H1 (cell line): ENCODE data around the gene ABHD8. TPM values are rescaled to one million over a fixed set of nuclear protein-coding genes. Genes with fewer than 3 reads are reported as not detected.

Experiments used
- CTCF ChIA-PET: fragments of 300-600 bp; sonication (Branson Sonifier 250); formaldehyde crosslinking; loops from one replicate; lab custom pipeline; 2021; ENCODE audit not compliant: partially characterized antibody; lab: Charles Lee
- POLR2A ChIA-PET: fragments of 300-600 bp; sonication (Branson Sonifier 250); formaldehyde crosslinking; loops from one replicate; lab custom pipeline; 2021; ENCODE audit warnings: inconsistent platforms; ENCODE audit not compliant: partially characterized antibody; lab: Charles Lee
- DNase-seq, 2 experiments: peaks; one replicate each; pipeline versions ENCODE4 v3.0.0 to v3.0.0-alpha.2; 2010 to 2022; ENCODE audit warnings: low spot score in 2 of 2, low read depth in 1 of 2, mixed read lengths in 1 of 2
- FAIRE-seq: peaks from 2 replicates; lab custom pipeline; 2011; peaks lifted over from hg19 to GRCh38; lab: Jason Lieb, UNC
- H2AFZ ChIP-seq: 2 replicates; pipeline ENCODE4 v1.8.1; 2012; ENCODE audit warnings: low read length, inconsistent platforms
- H2AK5ac ChIP-seq: 2 replicates; pipeline ENCODE4 v1.6.1; 2013; ENCODE audit warnings: low read depth, low read length
- H2BK120ac ChIP-seq: replicated peaks from 2 replicates; pipeline ENCODE3; 2013; ENCODE audit warnings: low read depth, low read length, inconsistent platforms
- H2BK12ac ChIP-seq: 2 replicates; pipeline ENCODE4 v1.6.1; 2013; ENCODE audit warnings: low read depth, low read length
- H2BK15ac ChIP-seq: 2 replicates; pipeline ENCODE4 v1.6.1; 2013; ENCODE audit warnings: low read length
- H2BK20ac ChIP-seq: 2 replicates; pipeline ENCODE4 v1.6.1; 2013; ENCODE audit warnings: low read length
- H2BK5ac ChIP-seq: 2 replicates; pipeline ENCODE4 v1.6.1; 2013; ENCODE audit warnings: low read depth, low read length
- H3K14ac ChIP-seq: 2 replicates; pipeline ENCODE4 v1.6.1; 2013; ENCODE audit warnings: inconsistent platforms; ENCODE audit not compliant: insufficient read length
- H3K18ac ChIP-seq: 2 replicates; pipeline ENCODE4 v1.6.1; 2013; ENCODE audit warnings: low read length; ENCODE audit errors: extremely low read depth
- H3K23ac ChIP-seq: 2 replicates; pipeline ENCODE4 v1.6.1; 2013; ENCODE audit warnings: inconsistent platforms; ENCODE audit not compliant: insufficient read length
- H3K23me2 ChIP-seq: 2 replicates; pipeline ENCODE4 v1.6.1; 2013; ENCODE audit warnings: low read depth, low read length
- H3K27ac ChIP-seq: 2 replicates; pipeline ENCODE4 v1.6.1; 2011; ENCODE audit warnings: low read depth, low read length, inconsistent platforms
- H3K27me3 ChIP-seq, 4 experiments: replicated peaks in 1 of 4; 1 replicate in 1 of 4; 2 replicates in 3 of 4; pipeline versions ENCODE4 v1.6.1 to v1.8.1; 2011 to 2013; ENCODE audit warnings: low read length in 3 of 4, mild to moderate bottlenecking in 3 of 4, inconsistent platforms in 2 of 4, mixed read lengths in 2 of 4, moderate library complexity in 1 of 4; ENCODE audit not compliant: control insufficient read depth in 3 of 4, insufficient read depth in 3 of 4; ENCODE audit errors: extremely low read depth in 1 of 4
- H3K36me3 ChIP-seq, 4 experiments: 2 replicates each; pipeline versions ENCODE4 v1.6.1 to v1.8.1; 2011 to 2013; ENCODE audit warnings: mild to moderate bottlenecking in 4 of 4, low read length in 3 of 4, moderate library complexity in 2 of 4, control low read depth in 1 of 4, inconsistent platforms in 1 of 4; ENCODE audit not compliant: insufficient read depth in 4 of 4, control insufficient read depth in 2 of 4
- H3K4ac ChIP-seq: replicated peaks from 2 replicates; pipeline ENCODE3; 2013; ENCODE audit warnings: low read length, low read depth, mixed read lengths, inconsistent platforms; ENCODE audit not compliant: insufficient read length
- H3K4me1 ChIP-seq, 4 experiments: replicated peaks in 1 of 4; 1 replicate in 1 of 4; 2 replicates in 3 of 4; pipeline versions ENCODE4 v1.6.1 to v1.8.1; 2011 to 2013; ENCODE audit warnings: low read length in 3 of 4, inconsistent platforms in 2 of 4, mixed read lengths in 1 of 4; ENCODE audit not compliant: insufficient read depth in 4 of 4, control insufficient read depth in 3 of 4
- H3K4me2 ChIP-seq, 2 experiments: 2 replicates each; pipeline versions ENCODE4 v1.6.1 to v1.8.1; 2011 to 2013; ENCODE audit warnings: low read depth in 2 of 2, low read length in 2 of 2, control low read depth in 1 of 2, inconsistent platforms in 1 of 2, mild to moderate bottlenecking in 1 of 2; ENCODE audit not compliant: insufficient read depth in 1 of 2
- H3K4me3 ChIP-seq, 4 experiments: fragments of 200-600, 300-600 bp in 1 of 4; sonication (generic), shearing (Covaris generic), sonication (Bioruptor Twin) in 1 of 4; 2 replicates each; pipeline versions ENCODE4 v1.5.1 to v1.8.1; 2011 to 2016; ENCODE audit warnings: low read length in 4 of 4, low read depth in 3 of 4, control low read depth in 2 of 4, inconsistent platforms in 2 of 4, mild to moderate bottlenecking in 2 of 4, mixed read lengths in 1 of 4, moderate library complexity in 1 of 4; ENCODE audit not compliant: insufficient read depth in 2 of 4; ENCODE audit errors: extremely low read depth in 1 of 4
- H3K56ac ChIP-seq: replicated peaks from 2 replicates; pipeline ENCODE3; 2013; ENCODE audit warnings: low read depth, mild to moderate bottlenecking, mixed read lengths, low read length, inconsistent platforms; ENCODE audit not compliant: insufficient read length
- H3K79me1 ChIP-seq: 2 replicates; pipeline ENCODE4 v1.6.1; 2013; ENCODE audit warnings: low read depth, low read length, control low read depth
- H3K79me2 ChIP-seq, 2 experiments: 2 replicates each; pipeline versions ENCODE4 v1.6.1 to v1.8.1; 2012 to 2013; ENCODE audit warnings: low read length in 2 of 2, mild to moderate bottlenecking in 2 of 2, inconsistent platforms in 1 of 2; ENCODE audit not compliant: insufficient read depth in 2 of 2, control insufficient read depth in 1 of 2
- H3K9ac ChIP-seq, 4 experiments: replicated peaks in 1 of 4; 1 replicate in 1 of 4; 2 replicates in 3 of 4; pipeline versions ENCODE4 v1.6.1 to v1.8.1; 2011 to 2013; ENCODE audit warnings: low read depth in 3 of 4, low read length in 3 of 4, control low read depth in 2 of 4, mild to moderate bottlenecking in 2 of 4, moderate library complexity in 2 of 4, inconsistent platforms in 1 of 4; ENCODE audit errors: extremely low read depth in 1 of 4
- H3K9me3 ChIP-seq, 2 experiments: 2 replicates each; pipeline versions ENCODE4 v1.6.1 to v1.8.1; 2012 to 2013; ENCODE audit warnings: mild to moderate bottlenecking in 2 of 2, moderate library complexity in 2 of 2, control low read depth in 1 of 2, inconsistent platforms in 1 of 2, low read depth in 1 of 2, low read length in 1 of 2, mixed read lengths in 1 of 2; ENCODE audit not compliant: insufficient read depth in 2 of 2
- H4K20me1 ChIP-seq, 2 experiments: replicated peaks in 1 of 2; 2 replicates each; pipeline versions ENCODE3 to v1.8.1; 2011 to 2013; ENCODE audit warnings: inconsistent platforms in 2 of 2, low read length in 2 of 2, mild to moderate bottlenecking in 1 of 2; ENCODE audit not compliant: insufficient read depth in 2 of 2, control insufficient read depth in 1 of 2
- H4K5ac ChIP-seq: 2 replicates; pipeline ENCODE4 v1.6.1; 2013; ENCODE audit warnings: low read length, low read depth, mixed read lengths, inconsistent platforms; ENCODE audit not compliant: insufficient read length
- H4K8ac ChIP-seq: 2 replicates; pipeline ENCODE4 v1.8.0; 2013; ENCODE audit warnings: mild to moderate bottlenecking, moderate library complexity, low read length, inconsistent platforms; ENCODE audit not compliant: insufficient read depth; ENCODE audit errors: extremely low read depth
- H4K91ac ChIP-seq: replicated peaks from 2 replicates; pipeline ENCODE3; 2013; ENCODE audit warnings: low read length, mixed read lengths, inconsistent platforms; ENCODE audit not compliant: insufficient read length
- BRCA1 ChIP-seq: IDR thresholded peaks from 2 replicates; pipeline ENCODE4 v1.6.1; 2012; ENCODE audit warnings: low read depth, low read length, improper control_type of control experiment
- CHD2 ChIP-seq: IDR thresholded peaks from 2 replicates; pipeline ENCODE4 v1.6.1; 2012; ENCODE audit warnings: low read length, improper control_type of control experiment
- EZH2 ChIP-seq: fragments of 200-600 bp; sonication (generic); IDR thresholded peaks from 2 replicates; pipeline ENCODE4 v1.7.1; 2012; ENCODE audit warnings: low read depth, mild to moderate bottlenecking, moderate library complexity, low read length, inconsistent platforms; ENCODE audit not compliant: severe bottlenecking
- FOSL1 ChIP-seq: IDR thresholded peaks from 2 replicates; pipeline ENCODE4 v1.6.1; 2011; ENCODE audit warnings: mild to moderate bottlenecking, low read depth, low read length, moderate library complexity; ENCODE audit not compliant: insufficient read depth
- SP4 ChIP-seq: IDR thresholded peaks from 2 replicates; pipeline ENCODE4 v1.6.1; 2012; ENCODE audit warnings: low read length, inconsistent platforms
- SRF ChIP-seq: IDR thresholded peaks from 2 replicates; pipeline ENCODE4 v1.6.1; 2011; ENCODE audit warnings: mild to moderate bottlenecking, low read depth, low read length, moderate library complexity
- TCF12 ChIP-seq: IDR thresholded peaks from 2 replicates; pipeline ENCODE4 v1.6.1; 2011; ENCODE audit warnings: low read depth, mild to moderate bottlenecking, low read length
- ZNF274 ChIP-seq: IDR thresholded peaks from 2 replicates; pipeline ENCODE4 v1.7.0; 2012; ENCODE audit warnings: low read length, borderline replicate concordance; ENCODE audit errors: extremely low read depth
- WGBS, 2 experiments: shearing (Covaris generic) in 1 of 2; methylation state at CpG; one replicate each; pipeline versions ENCODE4 v1.1.6 to v1.1.7; 2013 to 2015; ENCODE audit warnings: low lambda C conversion rate in 2 of 2, mixed read lengths in 2 of 2, inconsistent platforms in 1 of 2, low coverage in 1 of 2, missing lambda C conversion rate in 1 of 2; ENCODE audit not compliant: insufficient replicate concordance in 2 of 2, insufficient coverage in 1 of 2, insufficient read length in 1 of 2; ENCODE audit errors: extremely low coverage in 1 of 2, missing lambda C conversion rate in 1 of 2; 5-methylcytosine and 5-hydroxymethylcytosine counted together
- polyA plus RNA-seq, 7 experiments: library from polyadenylated mRNA; depleted of rRNA in 3 of 7; stranded (reverse) in 5 of 7; unstranded in 2 of 7; fragments of >200 nt in 5 of 7; fragments of 200-250 nt in 2 of 7; gene quantifications; 1 replicate in 5 of 7; 2 replicates in 1 of 7; 4 replicates in 1 of 7; pipeline versions ENCODE4 v1.2.1 to v1.2.3, GENCODE V29; 2011 to 2013; ENCODE audit warnings: missing spikeins in 2 of 7, mixed read lengths in 2 of 7
- total RNA-seq: library from RNA; stranded (reverse); fragmentation: NEBNext Ultra II Directional; extraction: Animal tissue kit (Norgen Biotek cat#: 25700); gene quantifications from 2 replicates; pipeline ENCODE4 v1.2.1, GENCODE V29; 2021
- TF ChIP-seq, protein P1 (sequence below), 3 experiments: IDR thresholded peaks; 1 replicate in 2 of 3; 2 replicates in 1 of 3; pipeline versions ENCODE4 v1.5.1 to v1.6.1; 2011; ENCODE audit warnings: low read length in 3 of 3, mild to moderate bottlenecking in 3 of 3, inconsistent platforms in 2 of 3, low read depth in 1 of 3, moderate library complexity in 1 of 3; ENCODE audit not compliant: insufficient read depth in 1 of 3; ENCODE audit errors: control extremely low read depth in 1 of 3

ABHD8 gene
- total and polyA plus RNA-seq, 2 of the 8 experiments (the other 6 are each of a cell fraction or from before 2014, with no cell fraction given): 11.3 to 18.7 TPM

DNA sequence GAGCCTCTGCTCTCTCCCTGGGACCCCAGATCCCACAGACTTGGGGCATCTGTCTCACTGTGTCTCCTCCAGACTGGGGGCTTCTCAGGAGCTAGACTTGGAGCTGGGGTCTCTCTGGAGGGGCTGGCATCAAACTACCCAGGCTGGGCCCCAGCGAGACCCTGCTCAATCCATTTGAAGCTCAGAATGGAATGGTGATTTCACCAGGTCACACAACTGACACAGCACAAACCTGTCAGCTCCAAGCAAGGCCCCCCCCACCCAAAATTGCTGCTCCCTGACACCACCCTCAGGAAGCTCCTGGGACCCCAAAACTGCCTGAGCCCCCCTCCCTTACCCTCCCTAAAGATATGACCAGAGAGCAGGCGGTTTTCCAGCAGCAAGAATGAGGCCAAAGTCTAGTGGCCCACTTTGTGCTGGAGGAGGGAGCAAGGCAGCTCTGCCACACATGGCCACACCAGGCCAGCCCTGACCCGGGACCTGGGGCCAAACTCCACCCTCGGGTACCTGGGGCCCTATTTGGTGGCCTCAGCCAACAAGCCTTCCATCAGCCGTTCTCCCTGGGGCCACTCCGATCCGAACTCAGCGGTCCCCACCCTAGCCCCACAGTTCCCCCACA is 59.9 kb downstream of the ABHD8 start:
- H3K79me1 ChIP-seq: peaks cover 12% of the 10 kb centered on the region
- H3K4me2 ChIP-seq: peak overlapping the region; percentile 74 to 83
- ChIA-PET CTCF (interaction anchor here (0.7 to 1.9 kb wide), 9 partner anchors 9 to 218 kb away, joined by 3 to 7 read pairs (median 3); partner anchors contain the start of genes ABHD8, BABAM1 and USE1), POLR2A (interaction anchor here (0.8 to 6.4 kb wide), 13 partner anchors 9 to 49 kb away, joined by 3 to 118 read pairs (median 5); partner anchors contain the start of genes ANKLE1, BABAM1, OCEL1 and USE1)
- H3K14ac ChIP-seq: no peak overlapping the region
- peak overlapping the region; percentile 68 to 83 (median 78) for H3K4me3 ChIP-seq
- H3K9me3 ChIP-seq: no peaks in the 10 kb centered on the region
- peak overlapping the region; percentile 24; the same call in 1 of the 2 replicates for H2AK5ac ChIP-seq
- H2BK12ac ChIP-seq: no peak overlapping the region
- no peak overlapping the region for H2AFZ ChIP-seq
- peak overlapping the region; percentile 80 for H4K8ac ChIP-seq
- no peak overlapping the region for H3K23ac ChIP-seq
- peak overlapping the region; percentile 89; the same call in 1 of the 2 replicates for H3K18ac ChIP-seq
- peak overlapping the region in 2 of 4 experiments; percentile 56 to 62; a peak in 2 of 7 replicates for H3K9ac ChIP-seq
- peaks cover 3 to 30% (median 21%) of the 10 kb centered on the region in 4 experiments for H3K4me1 ChIP-seq
- H2BK15ac ChIP-seq: 0 out of 2 replicates have a peak overlapping the region, but pooled peaks have one; percentile 18
- H3K27ac ChIP-seq: no peak overlapping the region
- peaks cover 2% of the 10 kb centered on the region; the same call in 1 of the 2 replicates for H3K23me2 ChIP-seq
- WGBS, 2 experiments: 53% methylated on average over 8 of the region's 8 CpGs; no CpG with 5 or more reads in 1 of the 2 experiments
- peaks cover 13 to 15% of the 10 kb centered on the region in 2 experiments for H4K20me1 ChIP-seq
- peak overlapping the region; percentile 44 for H4K91ac ChIP-seq
- no peaks in the 10 kb centered on the region for H3K27me3 ChIP-seq
- H3K4ac ChIP-seq: peak overlapping the region; percentile 74
- DNase-seq (no peak), FAIRE-seq (no peak)
- H3K36me3 ChIP-seq: peaks cover 0 to 9% (median 2%) of the 10 kb centered on the region in 4 experiments; a peak in 4 of 8 replicates
- no peak overlapping the region for H4K5ac ChIP-seq
- H3K79me2 ChIP-seq: peaks cover 26 to 52% of the 10 kb centered on the region in 2 experiments; a peak in 3 of 4 replicates
- no peak overlapping the region for H2BK120ac ChIP-seq
- H2BK5ac ChIP-seq: peak overlapping the region; percentile 87; the same call in 1 of the 2 replicates
- H2BK20ac ChIP-seq: no peak overlapping the region
- H3K56ac ChIP-seq: no peak overlapping the region
- TF ChIP-seq, protein P1, sequence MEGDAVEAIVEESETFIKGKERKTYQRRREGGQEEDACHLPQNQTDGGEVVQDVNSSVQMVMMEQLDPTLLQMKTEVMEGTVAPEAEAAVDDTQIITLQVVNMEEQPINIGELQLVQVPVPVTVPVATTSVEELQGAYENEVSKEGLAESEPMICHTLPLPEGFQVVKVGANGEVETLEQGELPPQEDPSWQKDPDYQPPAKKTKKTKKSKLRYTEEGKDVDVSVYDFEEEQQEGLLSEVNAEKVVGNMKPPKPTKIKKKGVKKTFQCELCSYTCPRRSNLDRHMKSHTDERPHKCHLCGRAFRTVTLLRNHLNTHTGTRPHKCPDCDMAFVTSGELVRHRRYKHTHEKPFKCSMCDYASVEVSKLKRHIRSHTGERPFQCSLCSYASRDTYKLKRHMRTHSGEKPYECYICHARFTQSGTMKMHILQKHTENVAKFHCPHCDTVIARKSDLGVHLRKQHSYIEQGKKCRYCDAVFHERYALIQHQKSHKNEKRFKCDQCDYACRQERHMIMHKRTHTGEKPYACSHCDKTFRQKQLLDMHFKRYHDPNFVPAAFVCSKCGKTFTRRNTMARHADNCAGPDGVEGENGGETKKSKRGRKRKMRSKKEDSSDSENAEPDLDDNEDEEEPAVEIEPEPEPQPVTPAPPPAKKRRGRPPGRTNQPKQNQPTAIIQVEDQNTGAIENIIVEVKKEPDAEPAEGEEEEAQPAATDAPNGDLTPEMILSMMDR (IDR thresholded peaks at IDR 0.05; ENCODE audit: control extremely low read depth in 1 of 3, insufficient read depth in 1 of 3, low read depth in 1 of 3, low read length in 3 of 3): no peak
- no peak for TF ChIP-seq SP4
- no peak for TF ChIP-seq ZNF274
- no peak for TF ChIP-seq BRCA1
- TF ChIP-seq EZH2: no peak
- TF ChIP-seq SRF: no peak
- TF ChIP-seq FOSL1: no peak
- TF ChIP-seq TCF12: no peak
- no peak for TF ChIP-seq CHD2
